Esophagus squamous epithelium (tissue), 4 donors: ENCODE measurements around the gene ACACA.

ENCODE experiments used
- POLR2A ChIP-seq, 4 donors: fragments of 450-650 bp; IDR thresholded peaks; one replicate each; pipeline ENCODE4 v1.6.1; 2017; ENCODE audit warnings: antibody characterized with exemption in 4 of 4, mild to moderate bottlenecking in 4 of 4, moderate library complexity in 3 of 4
- TF ChIP-seq, protein P1 (sequence below), 6 experiments: fragments of 450-650 bp in 4 of 6; fragments of 200-600 bp in 2 of 6; sonication (generic) in 2 of 6; IDR thresholded peaks; one replicate each; pipeline ENCODE4 v1.5.1; 2016 to 2019; ENCODE audit warnings: antibody characterized with exemption in 6 of 6, mild to moderate bottlenecking in 4 of 6, moderate library complexity in 4 of 6

GRCh38 chr17:37137906-37138514, 268.6 kb downstream of the ACACA start:
- TF ChIP-seq, protein P1, sequence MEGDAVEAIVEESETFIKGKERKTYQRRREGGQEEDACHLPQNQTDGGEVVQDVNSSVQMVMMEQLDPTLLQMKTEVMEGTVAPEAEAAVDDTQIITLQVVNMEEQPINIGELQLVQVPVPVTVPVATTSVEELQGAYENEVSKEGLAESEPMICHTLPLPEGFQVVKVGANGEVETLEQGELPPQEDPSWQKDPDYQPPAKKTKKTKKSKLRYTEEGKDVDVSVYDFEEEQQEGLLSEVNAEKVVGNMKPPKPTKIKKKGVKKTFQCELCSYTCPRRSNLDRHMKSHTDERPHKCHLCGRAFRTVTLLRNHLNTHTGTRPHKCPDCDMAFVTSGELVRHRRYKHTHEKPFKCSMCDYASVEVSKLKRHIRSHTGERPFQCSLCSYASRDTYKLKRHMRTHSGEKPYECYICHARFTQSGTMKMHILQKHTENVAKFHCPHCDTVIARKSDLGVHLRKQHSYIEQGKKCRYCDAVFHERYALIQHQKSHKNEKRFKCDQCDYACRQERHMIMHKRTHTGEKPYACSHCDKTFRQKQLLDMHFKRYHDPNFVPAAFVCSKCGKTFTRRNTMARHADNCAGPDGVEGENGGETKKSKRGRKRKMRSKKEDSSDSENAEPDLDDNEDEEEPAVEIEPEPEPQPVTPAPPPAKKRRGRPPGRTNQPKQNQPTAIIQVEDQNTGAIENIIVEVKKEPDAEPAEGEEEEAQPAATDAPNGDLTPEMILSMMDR (IDR thresholded peaks at IDR 0.05): no peak
- TF ChIP-seq POLR2A (IDR thresholded peaks at IDR 0.05): no peak
